H1 (cell line): ENCODE data around the gene UPF3A.

Experiments used
- ATF3 ChIP-seq: IDR thresholded peaks from 2 replicates; pipeline ENCODE4 v1.6.1; 2011; ENCODE audit warnings: low read depth, mild to moderate bottlenecking, low read length; ENCODE audit not compliant: insufficient read depth
- CTCF ChIP-seq, 3 experiments: IDR thresholded peaks; 1 replicate in 2 of 3; 2 replicates in 1 of 3; pipeline versions ENCODE4 v1.5.1 to v1.6.1; 2011; ENCODE audit warnings: low read length in 3 of 3, mild to moderate bottlenecking in 3 of 3, inconsistent platforms in 2 of 3, low read depth in 1 of 3, moderate library complexity in 1 of 3; ENCODE audit not compliant: insufficient read depth in 1 of 3; ENCODE audit errors: control extremely low read depth in 1 of 3
- E2F6 ChIP-seq: IDR thresholded peaks from 2 replicates; pipeline ENCODE4 v1.6.1; 2012; ENCODE audit warnings: inconsistent platforms
- EP300 ChIP-seq, 2 experiments: IDR thresholded peaks; 1 replicate in 1 of 2; 2 replicates in 1 of 2; pipeline ENCODE4 v1.6.1; 2011 to 2012; ENCODE audit warnings: low read depth in 2 of 2, low read length in 2 of 2, mild to moderate bottlenecking in 2 of 2, borderline replicate concordance in 1 of 2, inconsistent platforms in 1 of 2, moderate library complexity in 1 of 2
- EZH2 ChIP-seq: fragments of 200-600 bp; sonication (generic); IDR thresholded peaks from 2 replicates; pipeline ENCODE4 v1.7.1; 2012; ENCODE audit warnings: low read depth, mild to moderate bottlenecking, moderate library complexity, low read length, inconsistent platforms; ENCODE audit not compliant: severe bottlenecking
- JUN ChIP-seq: IDR thresholded peaks from 2 replicates; pipeline ENCODE4 v1.6.1; 2011; ENCODE audit warnings: low read depth, mild to moderate bottlenecking, improper control_type of control experiment, low read length
- RNF2 ChIP-seq: fragments of 200-900, 300-1000 bp; sonication (generic); IDR thresholded peaks from 2 replicates; pipeline ENCODE4 v1.7.1; 2016; ENCODE audit warnings: borderline replicate concordance, low read depth, mild to moderate bottlenecking, antibody characterized with exemption, low read length; ENCODE audit not compliant: poor library complexity, severe bottlenecking; ENCODE audit errors: missing control alignments
- SAP30 ChIP-seq: fragments of 300-600 bp; sonication (generic); IDR thresholded peaks from 2 replicates; pipeline ENCODE4 v1.7.1; 2012; ENCODE audit warnings: low read length, moderate library complexity, mild to moderate bottlenecking, inconsistent platforms; ENCODE audit not compliant: insufficient read depth, insufficient replicate concordance
- SIN3A ChIP-seq, 2 experiments: IDR thresholded peaks in 1 of 2; conservative IDR thresholded peaks in 1 of 2; 2 replicates each; pipeline ENCODE4 v1.6.1; 2011 to 2012; ENCODE audit warnings: low read length in 2 of 2, improper control_type of control experiment in 1 of 2, low read depth in 1 of 2, mild to moderate bottlenecking in 1 of 2
- SRF ChIP-seq: IDR thresholded peaks from 2 replicates; pipeline ENCODE4 v1.6.1; 2011; ENCODE audit warnings: mild to moderate bottlenecking, low read depth, low read length, moderate library complexity
- TAF7 ChIP-seq: optimal IDR thresholded peaks from 2 replicates; pipeline ENCODE3; 2011; ENCODE audit warnings: low read depth, mild to moderate bottlenecking, inconsistent platforms, low read length, moderate library complexity, borderline replicate concordance
- USF2 ChIP-seq: IDR thresholded peaks from 2 replicates; pipeline ENCODE4 v1.6.1; 2011; ENCODE audit warnings: low read length, improper control_type of control experiment
- ZNF274 ChIP-seq: IDR thresholded peaks from 2 replicates; pipeline ENCODE4 v1.7.0; 2012; ENCODE audit warnings: low read length, borderline replicate concordance; ENCODE audit errors: extremely low read depth

GRCh38 chr13:114284680-114285079 lies 3.3 kb downstream of the UPF3A start:
- TF ChIP-seq JUN (no peak), ZNF274 (no peak), TAF7 (no peak), CTCF (IDR thresholded peaks at IDR 0.05; ENCODE audit: control extremely low read depth in 1 of 3, insufficient read depth in 1 of 3, low read depth in 1 of 3, low read length in 3 of 3) (no peak), EZH2 (no peak), RNF2 (no peak), EP300 (IDR thresholded peaks at IDR 0.05; ENCODE audit: borderline replicate concordance in 1 of 2, low read depth in 2 of 2, low read length in 2 of 2) (no peak), ATF3 (no peak), SRF (no peak), SAP30 (no peak), USF2 (no peak), SIN3A (conservative IDR thresholded peaks at IDR 0.05 in 1 of 2, IDR thresholded peaks at IDR 0.05 in 1 of 2; ENCODE audit: low read depth in 1 of 2, low read length in 2 of 2) (no peak), E2F6 (no peak)
